ENCODE results near the gene IRAK1.

- TF ChIP-seq CTCF (optimal IDR thresholded peaks at IDR 0.05 in 1 of 3, IDR thresholded peaks at IDR 0.05 in 1 of 3, conservative IDR thresholded peaks at IDR 0.05 in 1 of 3; ENCODE audit: extremely low read depth in 1 of 3, insufficient read depth in 2 of 3, low read length in 3 of 3) (no peak), EZH2 (IDR thresholded peaks at IDR 0.05; ENCODE audit: low read length) (no peak)
Measured at GRCh38 chrX:154000051-154000450, 19.7 kb downstream of the IRAK1 start.

Data from keratinocyte (primary cell).